HG03442 (cell line): ENCODE data around the gene ATXN7L3B.

Experiments used
- ATAC-seq: cut with Tn5 transposase; IDR thresholded peaks from one replicate; pipeline ENCODE4 v1.9.1; 2021; ENCODE audit warnings: mild to moderate bottlenecking, moderate library complexity; ENCODE audit not compliant: unreplicated experiment

Gene ATXN7L3B

GRCh38 chr12:74547249-74547648, 9.6 kb downstream of the ATXN7L3B start:
- no peak for ATAC-seq

GRCh38 chr12:74551291-74551690, 13.7 kb downstream of the ATXN7L3B start:
- ATAC-seq, result no peak

GRCh38 chr12:74552201-74552600, 14.6 kb downstream of the ATXN7L3B start:
- ATAC-seq, result peak; percentile 49

- ATAC-seq, result no peak
Observed at GRCh38 chr12:74559728-74560127, 22.1 kb downstream of the ATXN7L3B start.

- ATAC-seq, result no peak
Observed at GRCh38 chr12:74563927-74564326, 26.3 kb downstream of the ATXN7L3B start.

GRCh38 chr12:74578486-74578885, 40.9 kb downstream of the ATXN7L3B start:
- ATAC-seq, result no peak

- ATAC-seq, result no peak
Observed at GRCh38 chr12:74579446-74579845, 41.8 kb downstream of the ATXN7L3B start.

GRCh38 chr12:74579981-74580380, 42.3 kb downstream of the ATXN7L3B start:
- ATAC-seq, result no peak

- no peak for ATAC-seq
Observed at GRCh38 chr12:74581439-74581838, 43.8 kb downstream of the ATXN7L3B start.

- no peak for ATAC-seq
Observed at GRCh38 chr12:74584483-74585062, 46.9 kb downstream of the ATXN7L3B start.

- ATAC-seq, result no peak
Observed at GRCh38 chr12:74586251-74586650, 48.6 kb downstream of the ATXN7L3B start.
